H1 (cell line): ENCODE results near the gene GHRHR. TPM values are rescaled to one million over a fixed set of nuclear protein-coding genes. Genes with fewer than 3 reads are reported as not detected.

Experiments
- CTCF ChIA-PET: fragments of 300-600 bp; sonication (Branson Sonifier 250); formaldehyde crosslinking; loops from one replicate; lab custom pipeline; 2021; ENCODE audit not compliant: partially characterized antibody; lab: Charles Lee
- POLR2A ChIA-PET: fragments of 300-600 bp; sonication (Branson Sonifier 250); formaldehyde crosslinking; loops from one replicate; lab custom pipeline; 2021; ENCODE audit warnings: inconsistent platforms; ENCODE audit not compliant: partially characterized antibody; lab: Charles Lee
- DNase-seq, 2 experiments: peaks; one replicate each; pipeline versions ENCODE4 v3.0.0 to v3.0.0-alpha.2; 2010 to 2022; ENCODE audit warnings: low spot score in 2 of 2, low read depth in 1 of 2, mixed read lengths in 1 of 2
- FAIRE-seq: peaks from 2 replicates; lab custom pipeline; 2011; peaks lifted over from hg19 to GRCh38; lab: Jason Lieb, UNC
- H2AFZ ChIP-seq: 2 replicates; pipeline ENCODE4 v1.8.1; 2012; ENCODE audit warnings: low read length, inconsistent platforms
- H2AK5ac ChIP-seq: 2 replicates; pipeline ENCODE4 v1.6.1; 2013; ENCODE audit warnings: low read depth, low read length
- H2BK120ac ChIP-seq: replicated peaks from 2 replicates; pipeline ENCODE3; 2013; ENCODE audit warnings: low read depth, low read length, inconsistent platforms
- H2BK12ac ChIP-seq: 2 replicates; pipeline ENCODE4 v1.6.1; 2013; ENCODE audit warnings: low read depth, low read length
- H2BK15ac ChIP-seq: 2 replicates; pipeline ENCODE4 v1.6.1; 2013; ENCODE audit warnings: low read length
- H2BK20ac ChIP-seq: 2 replicates; pipeline ENCODE4 v1.6.1; 2013; ENCODE audit warnings: low read length
- H2BK5ac ChIP-seq: 2 replicates; pipeline ENCODE4 v1.6.1; 2013; ENCODE audit warnings: low read depth, low read length
- H3K14ac ChIP-seq: 2 replicates; pipeline ENCODE4 v1.6.1; 2013; ENCODE audit warnings: inconsistent platforms; ENCODE audit not compliant: insufficient read length
- H3K18ac ChIP-seq: 2 replicates; pipeline ENCODE4 v1.6.1; 2013; ENCODE audit warnings: low read length; ENCODE audit errors: extremely low read depth
- H3K23ac ChIP-seq: 2 replicates; pipeline ENCODE4 v1.6.1; 2013; ENCODE audit warnings: inconsistent platforms; ENCODE audit not compliant: insufficient read length
- H3K23me2 ChIP-seq: 2 replicates; pipeline ENCODE4 v1.6.1; 2013; ENCODE audit warnings: low read depth, low read length
- H3K27ac ChIP-seq: 2 replicates; pipeline ENCODE4 v1.6.1; 2011; ENCODE audit warnings: low read depth, low read length, inconsistent platforms
- H3K27me3 ChIP-seq, 4 experiments: replicated peaks in 1 of 4; 1 replicate in 1 of 4; 2 replicates in 3 of 4; pipeline versions ENCODE4 v1.6.1 to v1.8.1; 2011 to 2013; ENCODE audit warnings: low read length in 3 of 4, mild to moderate bottlenecking in 3 of 4, inconsistent platforms in 2 of 4, mixed read lengths in 2 of 4, moderate library complexity in 1 of 4; ENCODE audit not compliant: control insufficient read depth in 3 of 4, insufficient read depth in 3 of 4; ENCODE audit errors: extremely low read depth in 1 of 4
- H3K36me3 ChIP-seq, 4 experiments: 2 replicates each; pipeline versions ENCODE4 v1.6.1 to v1.8.1; 2011 to 2013; ENCODE audit warnings: mild to moderate bottlenecking in 4 of 4, low read length in 3 of 4, moderate library complexity in 2 of 4, control low read depth in 1 of 4, inconsistent platforms in 1 of 4; ENCODE audit not compliant: insufficient read depth in 4 of 4, control insufficient read depth in 2 of 4
- H3K4ac ChIP-seq: replicated peaks from 2 replicates; pipeline ENCODE3; 2013; ENCODE audit warnings: low read length, low read depth, mixed read lengths, inconsistent platforms; ENCODE audit not compliant: insufficient read length
- H3K4me1 ChIP-seq, 4 experiments: replicated peaks in 1 of 4; 1 replicate in 1 of 4; 2 replicates in 3 of 4; pipeline versions ENCODE4 v1.6.1 to v1.8.1; 2011 to 2013; ENCODE audit warnings: low read length in 3 of 4, inconsistent platforms in 2 of 4, mixed read lengths in 1 of 4; ENCODE audit not compliant: insufficient read depth in 4 of 4, control insufficient read depth in 3 of 4
- H3K4me2 ChIP-seq, 2 experiments: 2 replicates each; pipeline versions ENCODE4 v1.6.1 to v1.8.1; 2011 to 2013; ENCODE audit warnings: low read depth in 2 of 2, low read length in 2 of 2, control low read depth in 1 of 2, inconsistent platforms in 1 of 2, mild to moderate bottlenecking in 1 of 2; ENCODE audit not compliant: insufficient read depth in 1 of 2
- H3K4me3 ChIP-seq, 4 experiments: fragments of 200-600, 300-600 bp in 1 of 4; sonication (generic), shearing (Covaris generic), sonication (Bioruptor Twin) in 1 of 4; 2 replicates each; pipeline versions ENCODE4 v1.5.1 to v1.8.1; 2011 to 2016; ENCODE audit warnings: low read length in 4 of 4, low read depth in 3 of 4, control low read depth in 2 of 4, inconsistent platforms in 2 of 4, mild to moderate bottlenecking in 2 of 4, mixed read lengths in 1 of 4, moderate library complexity in 1 of 4; ENCODE audit not compliant: insufficient read depth in 2 of 4; ENCODE audit errors: extremely low read depth in 1 of 4
- H3K56ac ChIP-seq: replicated peaks from 2 replicates; pipeline ENCODE3; 2013; ENCODE audit warnings: low read depth, mild to moderate bottlenecking, mixed read lengths, low read length, inconsistent platforms; ENCODE audit not compliant: insufficient read length
- H3K79me1 ChIP-seq: 2 replicates; pipeline ENCODE4 v1.6.1; 2013; ENCODE audit warnings: low read depth, low read length, control low read depth
- H3K79me2 ChIP-seq, 2 experiments: 2 replicates each; pipeline versions ENCODE4 v1.6.1 to v1.8.1; 2012 to 2013; ENCODE audit warnings: low read length in 2 of 2, mild to moderate bottlenecking in 2 of 2, inconsistent platforms in 1 of 2; ENCODE audit not compliant: insufficient read depth in 2 of 2, control insufficient read depth in 1 of 2
- H3K9ac ChIP-seq, 4 experiments: replicated peaks in 1 of 4; 1 replicate in 1 of 4; 2 replicates in 3 of 4; pipeline versions ENCODE4 v1.6.1 to v1.8.1; 2011 to 2013; ENCODE audit warnings: low read depth in 3 of 4, low read length in 3 of 4, control low read depth in 2 of 4, mild to moderate bottlenecking in 2 of 4, moderate library complexity in 2 of 4, inconsistent platforms in 1 of 4; ENCODE audit errors: extremely low read depth in 1 of 4
- H3K9me3 ChIP-seq, 2 experiments: 2 replicates each; pipeline versions ENCODE4 v1.6.1 to v1.8.1; 2012 to 2013; ENCODE audit warnings: mild to moderate bottlenecking in 2 of 2, moderate library complexity in 2 of 2, control low read depth in 1 of 2, inconsistent platforms in 1 of 2, low read depth in 1 of 2, low read length in 1 of 2, mixed read lengths in 1 of 2; ENCODE audit not compliant: insufficient read depth in 2 of 2
- H4K20me1 ChIP-seq, 2 experiments: replicated peaks in 1 of 2; 2 replicates each; pipeline versions ENCODE3 to v1.8.1; 2011 to 2013; ENCODE audit warnings: inconsistent platforms in 2 of 2, low read length in 2 of 2, mild to moderate bottlenecking in 1 of 2; ENCODE audit not compliant: insufficient read depth in 2 of 2, control insufficient read depth in 1 of 2
- H4K5ac ChIP-seq: 2 replicates; pipeline ENCODE4 v1.6.1; 2013; ENCODE audit warnings: low read length, low read depth, mixed read lengths, inconsistent platforms; ENCODE audit not compliant: insufficient read length
- H4K8ac ChIP-seq: 2 replicates; pipeline ENCODE4 v1.8.0; 2013; ENCODE audit warnings: mild to moderate bottlenecking, moderate library complexity, low read length, inconsistent platforms; ENCODE audit not compliant: insufficient read depth; ENCODE audit errors: extremely low read depth
- H4K91ac ChIP-seq: replicated peaks from 2 replicates; pipeline ENCODE3; 2013; ENCODE audit warnings: low read length, mixed read lengths, inconsistent platforms; ENCODE audit not compliant: insufficient read length
- JUND ChIP-seq: IDR thresholded peaks from 2 replicates; pipeline ENCODE4 v1.6.1; 2011; ENCODE audit warnings: mild to moderate bottlenecking, improper control_type of control experiment, low read length
- SP4 ChIP-seq: IDR thresholded peaks from 2 replicates; pipeline ENCODE4 v1.6.1; 2012; ENCODE audit warnings: low read length, inconsistent platforms
- ZNF274 ChIP-seq: IDR thresholded peaks from 2 replicates; pipeline ENCODE4 v1.7.0; 2012; ENCODE audit warnings: low read length, borderline replicate concordance; ENCODE audit errors: extremely low read depth
- WGBS, 2 experiments: shearing (Covaris generic) in 1 of 2; methylation state at CpG; one replicate each; pipeline versions ENCODE4 v1.1.6 to v1.1.7; 2013 to 2015; ENCODE audit warnings: low lambda C conversion rate in 2 of 2, mixed read lengths in 2 of 2, inconsistent platforms in 1 of 2, low coverage in 1 of 2, missing lambda C conversion rate in 1 of 2; ENCODE audit not compliant: insufficient replicate concordance in 2 of 2, insufficient coverage in 1 of 2, insufficient read length in 1 of 2; ENCODE audit errors: extremely low coverage in 1 of 2, missing lambda C conversion rate in 1 of 2; 5-methylcytosine and 5-hydroxymethylcytosine counted together
- polyA plus RNA-seq, 7 experiments: library from polyadenylated mRNA; depleted of rRNA in 3 of 7; stranded (reverse) in 5 of 7; unstranded in 2 of 7; fragments of >200 nt in 5 of 7; fragments of 200-250 nt in 2 of 7; gene quantifications; 1 replicate in 5 of 7; 2 replicates in 1 of 7; 4 replicates in 1 of 7; pipeline versions ENCODE4 v1.2.1 to v1.2.3, GENCODE V29; 2011 to 2013; ENCODE audit warnings: missing spikeins in 2 of 7, mixed read lengths in 2 of 7
- total RNA-seq: library from RNA; stranded (reverse); fragmentation: NEBNext Ultra II Directional; extraction: Animal tissue kit (Norgen Biotek cat#: 25700); gene quantifications from 2 replicates; pipeline ENCODE4 v1.2.1, GENCODE V29; 2021

GHRHR gene
- total and polyA plus RNA-seq, 2 of the 8 experiments (the other 6 are each of a cell fraction or from before 2014, with no cell fraction given): 0.60 to 6.5 TPM

GRCh38 chr7:31003721-31004120, 40.0 kb downstream of the GHRHR start:
- Histone ChIP-seq H3K4me2 (no peak overlapping the region), H2BK12ac (no peak overlapping the region), H3K9ac (no peak overlapping the region), H3K79me2 (no peaks in the 10 kb centered on the region), H4K8ac (no peak overlapping the region), H3K14ac (no peak overlapping the region), H4K20me1 (no peaks in the 10 kb centered on the region), H3K23ac (no peak overlapping the region), H3K9me3 (no peaks in the 10 kb centered on the region), H3K36me3 (no peaks in the 10 kb centered on the region), H3K27ac (no peak overlapping the region), H3K56ac (no peak overlapping the region), H2BK15ac (no peak overlapping the region), H3K18ac (peak overlapping the region; percentile 15; the same call in 1 of the 2 replicates), H3K23me2 (no peaks in the 10 kb centered on the region), H3K79me1 (no peaks in the 10 kb centered on the region), H3K4ac (no peak overlapping the region), H2AK5ac (no peak overlapping the region), H4K5ac (no peak overlapping the region), H3K4me1 (0 out of 7 replicates have a peak, but pooled peaks cover 0 to 3% (median 0%) of the 10 kb centered on the region in 4 experiments), H3K27me3 (no peaks in the 10 kb centered on the region), H2BK20ac (no peak overlapping the region), H2BK5ac (no peak overlapping the region), H3K4me3 (no peak overlapping the region), H2BK120ac (no peak overlapping the region), H4K91ac (no peak overlapping the region), H2AFZ (no peak overlapping the region)
- CTCF ChIA-PET: interaction anchor here (0.7 to 2.9 kb wide), 5 partner anchors 9 to 119 kb away, joined by 3 to 14 read pairs (median 4); no protein-coding TSS in a partner anchor
- FAIRE-seq (no peak), DNase-seq (no peak)
- no peak for TF ChIP-seq ZNF274
- no peak for TF ChIP-seq SP4
- peak; percentile 67; the same call in 1 of the 2 replicates for TF ChIP-seq JUND
- POLR2A ChIA-PET: no interaction called here
- whole genome bisulfite sequencing, 2 experiments: 85% methylated on average over 6 of the region's 6 CpGs; no CpG with 5 or more reads in 1 of the 2 experiments
